SKM-1 treated with dmso at 0.1 percent for 144 hours (cell line): ENCODE measurements around the gene YAF2.

Experiments used
- DNase-seq: peaks from one replicate; lab custom pipeline; 2025; ENCODE audit not compliant: unreplicated experiment; lab: John Stamatoyannopoulos, UW

The YAF2 gene, protein sequence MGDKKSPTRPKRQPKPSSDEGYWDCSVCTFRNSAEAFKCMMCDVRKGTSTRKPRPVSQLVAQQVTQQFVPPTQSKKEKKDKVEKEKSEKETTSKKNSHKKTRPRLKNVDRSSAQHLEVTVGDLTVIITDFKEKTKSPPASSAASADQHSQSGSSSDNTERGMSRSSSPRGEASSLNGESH

GRCh38 chr12:42238240-42239140, at the start of gene YAF2:
YAF2 (minus strand) TSS chr12:42238248; CDS start chr12:42238180, 68 bp downstream.
- DNase-seq = peak; percentile 54

- no peak for DNase-seq
Observed at GRCh38 chr12:42286741-42287140, 48.7 kb upstream of the YAF2 start.

GRCh38 chr12:42285431-42285830, 47.4 kb upstream of the YAF2 start:
- DNase-seq = no peak

DNA sequence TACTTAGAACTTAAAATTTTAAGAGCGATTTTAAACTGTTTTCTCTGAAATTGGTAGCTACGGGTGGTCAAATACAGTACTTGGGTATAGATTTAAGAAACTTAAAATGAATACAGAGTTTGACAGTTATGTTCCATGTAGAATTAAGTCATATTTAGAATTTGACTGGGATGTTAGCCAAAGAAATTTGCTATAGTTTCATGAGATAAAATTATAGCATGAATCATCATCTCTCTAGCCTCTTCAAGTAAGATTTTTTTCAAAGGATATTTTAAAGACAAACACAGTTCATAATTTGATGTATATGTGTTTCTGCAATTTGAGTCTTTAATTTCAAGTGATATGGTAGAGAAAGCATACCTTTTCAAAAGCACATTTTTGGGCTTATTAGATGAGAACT, 46.8 kb upstream of the YAF2 start:
- DNase-seq = no peak

GRCh38 chr12:42284157-42284556, 46.1 kb upstream of the YAF2 start:
- DNase-seq = peak; percentile 12

GRCh38 chr12:42283739-42284138, 45.7 kb upstream of the YAF2 start:
- peak; percentile 7 for DNase-seq

GRCh38 chr12:42282294-42282693, 44.2 kb upstream of the YAF2 start:
- DNase-seq = no peak

DNA sequence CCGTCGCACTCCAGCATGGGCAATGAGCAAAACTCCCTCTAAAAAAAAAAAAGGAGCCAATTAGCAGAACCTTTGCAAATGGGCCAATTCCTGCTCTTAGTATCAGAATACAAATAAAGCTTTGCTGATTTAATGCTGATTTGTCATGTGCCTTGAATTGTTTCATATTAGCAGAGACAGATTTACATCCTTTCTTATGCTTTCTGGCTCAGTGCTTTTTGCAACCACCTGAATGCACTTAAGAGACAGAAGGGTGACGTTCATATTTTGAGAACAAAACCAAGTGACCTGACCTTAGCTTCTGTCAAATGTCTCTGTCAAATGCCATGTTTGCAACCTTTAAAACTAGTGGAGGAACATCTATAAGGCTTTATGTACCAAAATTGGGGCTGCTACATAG, 43.8 kb upstream of the YAF2 start:
- DNase-seq = no peak

DNA sequence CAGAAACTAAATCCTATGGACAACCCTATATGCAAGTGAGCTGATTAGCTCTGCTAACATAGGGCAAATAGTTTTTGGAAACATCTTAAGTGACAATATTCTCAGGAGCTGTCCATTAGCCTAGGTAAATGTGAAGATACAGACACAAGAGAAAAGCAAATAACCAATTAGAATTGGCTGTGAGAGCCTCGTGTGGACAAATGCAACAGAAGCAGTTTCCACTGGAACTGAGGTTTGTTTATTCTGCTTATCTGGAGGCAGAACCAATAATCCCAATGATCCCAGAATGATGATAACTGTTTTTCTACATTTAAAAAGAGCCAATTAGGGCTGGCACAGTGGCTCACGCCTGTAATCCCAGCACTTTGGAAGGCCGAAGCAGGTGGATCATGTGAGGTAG, 43.2 kb upstream of the YAF2 start:
- no peak for DNase-seq

GRCh38 chr12:42278128-42278510, 40.1 kb upstream of the YAF2 start:
- DNase-seq = no peak

- DNase-seq = no peak
Observed at GRCh38 chr12:42277396-42278127, 39.5 kb upstream of the YAF2 start.

GRCh38 chr12:42275499-42275898, 37.5 kb upstream of the YAF2 start:
- DNase-seq = no peak

DNA sequence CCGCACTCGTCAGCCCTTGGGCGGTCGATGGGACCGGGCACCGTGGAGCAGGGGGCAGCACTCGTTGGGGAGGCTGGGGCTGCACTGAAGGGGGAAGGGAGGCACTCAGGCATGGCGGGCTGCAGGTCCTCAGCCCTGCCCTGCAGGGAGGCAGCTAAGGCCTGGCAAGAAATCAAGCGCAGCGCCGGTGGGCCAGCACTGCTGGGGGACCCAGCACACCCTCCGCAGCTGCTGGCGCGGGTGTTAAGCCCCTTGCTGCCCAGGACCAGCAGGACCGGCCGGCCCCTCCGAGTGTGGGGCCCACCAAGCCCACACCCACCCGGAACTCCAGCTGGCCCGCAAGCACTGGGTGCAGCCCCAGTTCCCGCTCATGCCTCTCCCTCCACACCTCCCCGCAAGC, 35.7 kb upstream of the YAF2 start:
- DNase-seq = no peak

DNA sequence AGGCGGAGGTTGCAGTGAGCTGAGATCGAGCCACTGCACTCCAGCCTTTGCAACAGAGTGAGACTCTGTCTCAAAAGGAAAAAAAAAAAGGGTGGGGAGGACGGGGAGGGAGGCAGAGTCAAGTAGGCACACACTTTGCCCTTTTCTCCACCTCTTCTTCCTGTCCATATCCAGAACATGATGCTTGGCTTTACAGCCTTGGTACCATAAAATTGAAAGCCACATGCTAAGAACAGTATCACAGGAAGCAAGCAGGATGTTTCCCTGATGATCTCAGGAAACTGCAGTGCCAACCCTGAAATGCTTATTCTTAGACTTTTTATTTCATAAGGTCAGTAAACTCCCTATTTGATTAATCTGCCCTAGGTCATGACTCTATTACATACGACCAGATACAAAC, 32.5 kb upstream of the YAF2 start:
- no peak for DNase-seq

DNA sequence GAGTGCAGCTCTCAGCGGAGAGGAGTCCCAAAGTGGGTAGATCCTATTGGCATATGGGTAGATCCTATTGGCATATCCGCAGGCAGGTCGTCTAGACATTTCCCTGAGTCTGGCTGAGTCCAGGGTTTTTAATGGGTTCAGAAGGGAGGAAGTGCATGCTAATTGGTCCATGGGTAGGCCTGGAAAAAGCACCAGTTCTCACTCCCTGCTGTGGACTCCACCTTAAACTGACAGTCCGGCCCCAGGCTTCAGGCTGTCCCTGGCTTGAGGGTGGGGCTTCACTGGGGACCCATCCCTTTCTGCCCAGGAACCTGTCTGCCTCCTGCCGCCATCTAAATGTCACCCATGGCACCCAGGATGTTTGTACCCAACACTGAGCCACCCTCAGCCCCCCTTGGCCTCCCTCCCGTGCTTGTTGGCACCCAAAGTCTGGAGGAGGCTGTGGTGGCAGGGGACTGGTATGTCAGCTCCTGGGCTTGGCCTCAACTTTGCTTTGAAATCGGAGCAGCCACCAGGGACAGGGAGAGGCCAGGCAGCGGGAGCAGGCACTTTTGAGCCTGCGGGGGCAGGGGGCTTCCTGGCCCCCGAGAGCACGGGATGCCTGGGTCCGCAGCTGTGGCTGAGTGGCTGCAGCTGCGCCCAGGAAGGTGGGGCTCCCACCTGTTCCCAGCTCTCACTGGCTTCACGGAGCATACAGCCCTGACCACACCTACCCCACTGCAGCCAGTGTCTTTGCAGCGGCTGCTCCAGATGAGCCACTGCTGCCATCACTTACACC, 29.6 kb upstream of the YAF2 start:
- no peak for DNase-seq

DNA sequence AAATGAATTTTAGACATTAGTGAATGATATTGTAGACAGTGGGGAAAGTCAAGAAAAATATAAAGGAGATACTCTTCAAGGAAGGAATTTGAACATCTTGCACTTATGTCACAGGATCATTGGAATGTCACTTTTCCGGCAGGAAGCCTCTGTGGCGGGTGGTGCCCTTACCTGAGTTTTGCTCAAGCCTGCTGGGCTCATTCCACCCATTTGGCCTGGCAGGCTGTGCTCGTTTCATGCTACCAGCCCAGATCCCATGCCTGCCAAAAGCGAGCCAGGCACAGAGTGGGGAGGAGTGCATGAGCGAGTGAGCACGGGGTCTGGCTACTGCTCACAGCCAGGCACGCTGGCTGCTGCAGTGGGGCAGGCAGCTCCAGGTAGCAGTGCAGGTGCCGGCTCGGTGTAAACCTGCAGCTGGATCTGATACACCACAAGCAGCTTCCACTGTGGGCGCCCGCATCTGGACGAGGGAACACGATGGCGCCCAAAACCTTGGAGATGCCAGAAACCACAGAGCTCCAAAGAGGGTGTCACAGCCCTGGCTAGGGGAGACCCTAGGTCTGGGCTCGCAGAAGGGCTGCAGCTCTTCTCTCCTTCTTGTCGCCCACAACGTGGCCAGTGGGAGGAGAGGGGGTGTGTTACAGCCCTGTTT, 28.7 kb upstream of the YAF2 start:
- no peak for DNase-seq

DNA sequence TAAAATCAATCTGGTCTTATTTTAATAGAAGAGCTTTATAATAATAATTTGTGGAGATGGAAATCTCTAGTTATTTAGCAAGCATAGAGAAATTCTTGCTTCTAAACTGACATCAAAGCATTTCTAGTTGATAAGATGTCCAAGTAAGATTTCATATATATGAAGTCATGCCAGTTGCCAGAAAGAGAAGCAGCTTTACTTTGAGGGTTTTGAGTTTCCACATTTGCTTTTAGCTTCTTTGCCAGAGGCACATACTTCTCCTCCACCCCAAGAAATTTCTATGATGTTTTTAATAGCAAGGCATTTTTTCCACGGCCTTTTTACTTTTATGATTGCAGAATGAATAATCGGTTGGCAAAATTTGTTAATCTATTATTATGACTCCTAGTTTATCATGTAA, 24.2 kb upstream of the YAF2 start:
- DNase-seq = no peak

- DNase-seq = no peak
Observed at GRCh38 chr12:42261708-42262107, 23.7 kb upstream of the YAF2 start.

DNA sequence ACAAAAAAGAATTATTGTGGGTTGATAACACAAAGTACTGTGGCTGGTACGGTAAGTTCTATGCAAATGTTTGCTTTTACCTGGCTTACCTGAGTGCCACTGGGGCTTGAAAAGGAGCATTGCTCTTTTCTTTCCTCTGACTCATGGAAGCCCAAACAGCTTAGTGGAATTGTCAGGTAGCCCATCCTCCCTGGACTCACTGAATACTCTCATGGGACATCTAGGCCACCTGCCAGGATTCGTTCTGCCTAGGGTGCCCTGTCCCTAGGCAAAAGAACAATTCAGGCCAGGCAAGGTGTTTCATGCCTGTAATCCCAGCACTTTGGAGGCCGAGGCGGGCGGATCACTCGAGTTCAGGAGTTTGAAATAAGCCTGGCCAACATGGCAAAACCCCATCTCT, 22.5 kb upstream of the YAF2 start:
- no peak for DNase-seq

DNA sequence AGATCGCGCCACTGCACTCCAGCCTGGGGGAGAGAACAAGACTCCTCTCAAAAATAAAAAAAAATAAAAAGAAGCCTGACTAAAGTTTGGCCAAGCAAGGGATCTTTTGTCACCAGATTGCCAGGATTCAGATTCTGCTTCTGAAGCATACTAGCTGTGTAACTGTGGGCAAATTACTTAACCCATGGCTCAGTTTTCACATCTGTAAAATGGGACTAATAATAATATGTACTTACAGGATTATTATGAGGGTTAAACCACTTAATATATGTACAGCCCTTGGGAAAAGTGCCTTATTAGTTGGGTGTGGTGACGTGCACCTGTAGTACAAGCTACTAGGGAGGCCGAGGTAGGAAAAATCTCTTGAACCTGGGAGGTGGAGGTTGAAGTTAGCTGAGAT, 21.7 kb upstream of the YAF2 start:
- DNase-seq = no peak

GRCh38 chr12:42255866-42256261, 17.8 kb upstream of the YAF2 start:
- no peak for DNase-seq
